ENCODE measurements around the gene RPS15.

DNA sequence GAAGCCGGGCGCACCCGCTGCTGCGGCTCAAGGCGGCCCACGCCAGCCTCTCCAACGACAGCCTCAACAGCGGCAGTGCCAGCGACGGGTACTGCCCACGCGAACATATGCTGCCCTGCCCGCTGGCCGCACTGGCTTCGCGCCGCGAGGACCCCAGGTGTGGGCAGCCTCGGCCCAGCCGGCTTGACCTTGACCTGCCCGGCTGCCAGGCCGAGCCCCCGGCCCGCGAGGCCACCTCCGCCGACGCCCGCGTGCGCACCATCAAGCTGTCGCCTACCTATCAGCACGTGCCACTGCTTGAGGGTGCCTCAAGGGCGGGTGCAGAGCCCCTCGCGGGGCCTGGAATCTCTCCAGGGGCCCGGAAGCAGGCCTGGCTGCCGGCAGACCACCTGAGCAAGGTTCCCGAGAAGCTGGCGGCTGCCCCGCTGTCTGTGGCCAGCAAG lies 27.8 kb downstream of the RPS15 start:
- TF ChIP-seq, protein P1, sequence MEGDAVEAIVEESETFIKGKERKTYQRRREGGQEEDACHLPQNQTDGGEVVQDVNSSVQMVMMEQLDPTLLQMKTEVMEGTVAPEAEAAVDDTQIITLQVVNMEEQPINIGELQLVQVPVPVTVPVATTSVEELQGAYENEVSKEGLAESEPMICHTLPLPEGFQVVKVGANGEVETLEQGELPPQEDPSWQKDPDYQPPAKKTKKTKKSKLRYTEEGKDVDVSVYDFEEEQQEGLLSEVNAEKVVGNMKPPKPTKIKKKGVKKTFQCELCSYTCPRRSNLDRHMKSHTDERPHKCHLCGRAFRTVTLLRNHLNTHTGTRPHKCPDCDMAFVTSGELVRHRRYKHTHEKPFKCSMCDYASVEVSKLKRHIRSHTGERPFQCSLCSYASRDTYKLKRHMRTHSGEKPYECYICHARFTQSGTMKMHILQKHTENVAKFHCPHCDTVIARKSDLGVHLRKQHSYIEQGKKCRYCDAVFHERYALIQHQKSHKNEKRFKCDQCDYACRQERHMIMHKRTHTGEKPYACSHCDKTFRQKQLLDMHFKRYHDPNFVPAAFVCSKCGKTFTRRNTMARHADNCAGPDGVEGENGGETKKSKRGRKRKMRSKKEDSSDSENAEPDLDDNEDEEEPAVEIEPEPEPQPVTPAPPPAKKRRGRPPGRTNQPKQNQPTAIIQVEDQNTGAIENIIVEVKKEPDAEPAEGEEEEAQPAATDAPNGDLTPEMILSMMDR (IDR thresholded peaks at IDR 0.05; ENCODE audit: low read length), result no peak
- TF ChIP-seq EZH2 (optimal IDR thresholded peaks at IDR 0.05; ENCODE audit: low read depth, low read length) (no peak), EZH2phosphoT487 (IDR thresholded peaks at IDR 0.05; ENCODE audit: low read length) (no peak)

Measured in MM.1S (cell line).